CD4-positive, alpha-beta T cell treated with Interferon alpha-2 for 1 hour (primary cell): ENCODE data around the gene ABLIM2.

Experiments used
- DNase-seq, 2 donors: peaks; one replicate each; pipeline ENCODE4 v3.0.0-alpha.2; 2020 to 2022

Gene ABLIM2

GRCh38 chr4:7917669-7918068, 240.9 kb downstream of the ABLIM2 start:
- no peak for DNase-seq

- no peak for DNase-seq
These were observed 242.8 kb downstream of the ABLIM2 start for GRCh38 chr4:7915875-7916242.
